HepG2 (cell line): ENCODE data around the gene WFDC9. TPM values are rescaled to one million over a fixed set of nuclear protein-coding genes. Genes with fewer than 3 reads are reported as not detected.

Experiments used
- ATAC-seq: fragments of 200-7000 bp; cut with Tn5 transposase; 3 replicates; pipeline ENCODE4 v1.9.1; 2020; ENCODE audit warnings: mild to moderate bottlenecking, moderate library complexity
- BruUV-seq: library from RNA; stranded (reverse); fragments of 400-500 nt; replicated peaks from 2 replicates; lab custom pipeline; 2021; lab: Mats Ljungman, UMichigan
- CTCF ChIA-PET: fragments of 300-600 bp; formaldehyde crosslinking; extraction: SDS; loops from one replicate; lab custom pipeline; 2021; ENCODE audit warnings: low total read pairs, inconsistent platforms, low intra/inter-chr PET ratio; lab: Yijun Ruan, JAX
- POLR2A ChIA-PET: fragments of 350-600 bp; sonication (Branson Sonifier 250); formaldehyde crosslinking; loops from one replicate; lab custom pipeline; 2020; ENCODE audit warnings: antibody characterized with exemption, inconsistent platforms; lab: Yijun Ruan, JAX
- DNase-seq: peaks from one replicate; pipeline ENCODE4 v3.0.0-alpha.2; 2015; ENCODE audit warnings: low spot score
- FAIRE-seq: peaks from 3 replicates; lab custom pipeline; 2011; peaks lifted over from hg19 to GRCh38; lab: Jason Lieb, UNC
- H2AFZ ChIP-seq: one replicate; pipeline ENCODE4 v1.6.1; 2011; ENCODE audit warnings: low read length, inconsistent platforms
- H3K27ac ChIP-seq: fragments of 300-600 bp; 3 replicates; pipeline ENCODE4 v1.8.0; 2011; ENCODE audit warnings: mixed run types, mild to moderate bottlenecking, mixed read lengths, low read length, inconsistent platforms; ENCODE audit not compliant: insufficient read depth; ENCODE audit errors: extremely low read length
- H3K27me3 ChIP-seq, 2 experiments: fragments of 200-600 bp in 1 of 2; 2 replicates in 1 of 2; 3 replicates in 1 of 2; pipeline versions ENCODE4 v1.6.0 to v1.8.0; 2011; ENCODE audit warnings: low read length in 2 of 2, mild to moderate bottlenecking in 2 of 2, moderate library complexity in 2 of 2, inconsistent platforms in 1 of 2; ENCODE audit not compliant: insufficient read depth in 2 of 2, control insufficient read depth in 1 of 2
- H3K36me3 ChIP-seq, 2 experiments: fragments of 200-600 bp in 1 of 2; replicated peaks in 1 of 2; 2 replicates in 1 of 2; 3 replicates in 1 of 2; pipeline versions ENCODE4 v1.5.1 to v1.8.0; 2011; ENCODE audit warnings: low read length in 2 of 2, inconsistent platforms in 1 of 2; ENCODE audit not compliant: insufficient read depth in 2 of 2, control insufficient read depth in 1 of 2
- H3K4me1 ChIP-seq: 2 replicates; pipeline ENCODE4 v1.5.1; 2012; ENCODE audit warnings: low read length, inconsistent platforms; ENCODE audit not compliant: insufficient read depth
- H3K4me2 ChIP-seq: 2 replicates; pipeline ENCODE4 v1.6.0; 2011; ENCODE audit warnings: low read depth, low read length, inconsistent platforms
- H3K4me3 ChIP-seq, 3 experiments: fragments of 200-600 bp in 1 of 3; sonication (generic), shearing (Covaris generic) in 1 of 3; replicated peaks in 1 of 3; 2 replicates each; pipeline ENCODE4 v1.5.1; 2011 to 2016; ENCODE audit warnings: low read length in 3 of 3, inconsistent platforms in 2 of 3, low read depth in 2 of 3, mild to moderate bottlenecking in 2 of 3, control low read depth in 1 of 3, mixed read lengths in 1 of 3; ENCODE audit not compliant: insufficient read depth in 1 of 3
- H3K79me2 ChIP-seq: one replicate; pipeline ENCODE4 v1.6.1; 2011; ENCODE audit warnings: low read length, inconsistent platforms; ENCODE audit not compliant: insufficient read depth
- H3K9ac ChIP-seq: 2 replicates; pipeline ENCODE4 v1.6.0; 2011; ENCODE audit warnings: mild to moderate bottlenecking, low read depth, low read length, inconsistent platforms; ENCODE audit not compliant: insufficient read depth
- H3K9me3 ChIP-seq: 2 replicates; pipeline ENCODE4 v1.5.1; 2012; ENCODE audit warnings: mild to moderate bottlenecking, low read length
- H4K20me1 ChIP-seq: 2 replicates; pipeline ENCODE4 v1.6.0; 2011; ENCODE audit warnings: inconsistent platforms, mild to moderate bottlenecking, low read length, moderate library complexity; ENCODE audit not compliant: insufficient read depth
- ARID5B ChIP-seq: IDR thresholded peaks from 2 replicates; pipeline ENCODE4 v1.4.0; 2020; ENCODE audit warnings: mild to moderate bottlenecking, missing genetic modification reagents
- CAMTA2 ChIP-seq: sonication (generic); formaldehyde crosslinking; IDR thresholded peaks from 2 replicates; pipeline ENCODE4 v1.4.0; 2020; ENCODE audit warnings: mild to moderate bottlenecking, missing genetic modification reagents, borderline replicate concordance
- DNMT3B ChIP-seq: conservative IDR thresholded peaks from 2 replicates; pipeline ENCODE4 v1.6.1; 2016; ENCODE audit warnings: missing biosample characterization, control low read depth
- IRF9 ChIP-seq: sonication (generic); formaldehyde crosslinking; IDR thresholded peaks from 2 replicates; pipeline ENCODE4 v1.8.0; 2022; ENCODE audit warnings: missing genetic modification reagents, mild to moderate bottlenecking, borderline replicate concordance
- MZF1 ChIP-seq: sonication (generic); formaldehyde crosslinking; IDR thresholded peaks from 2 replicates; pipeline ENCODE4 v1.8.1; 2023; ENCODE audit warnings: mild to moderate bottlenecking, missing genetic modification reagents, borderline replicate concordance
- NR1H2 ChIP-seq: sonication (generic); formaldehyde crosslinking; IDR thresholded peaks from 2 replicates; pipeline ENCODE4 v1.8.1; 2022; ENCODE audit warnings: low read depth, missing genetic modification reagents, borderline replicate concordance
- RFX1 ChIP-seq: fragments of 450-650 bp; IDR thresholded peaks from 2 replicates; pipeline ENCODE4 v1.6.1; 2017
- SP4 ChIP-seq: sonication (generic); formaldehyde crosslinking; IDR thresholded peaks from 2 replicates; pipeline ENCODE4 v1.8.1; 2023; ENCODE audit warnings: mild to moderate bottlenecking, missing genetic modification reagents
- ZNF224 ChIP-seq: sonication (generic); formaldehyde crosslinking; IDR thresholded peaks from 2 replicates; pipeline ENCODE4 v1.5.0; 2020; ENCODE audit warnings: mild to moderate bottlenecking, missing genetic modification reagents
- ZNF468 ChIP-seq: sonication (generic); formaldehyde crosslinking; IDR thresholded peaks from 2 replicates; pipeline ENCODE4 v1.8.0; 2022; ENCODE audit warnings: mild to moderate bottlenecking, moderate library complexity, missing genetic modification reagents
- ZNF549 ChIP-seq: sonication (generic); formaldehyde crosslinking; IDR thresholded peaks from 2 replicates; pipeline ENCODE4 v1.5.0; 2020; ENCODE audit warnings: missing genetic modification reagents
- ZNF607 ChIP-seq: sonication (generic); formaldehyde crosslinking; IDR thresholded peaks from 2 replicates; pipeline ENCODE4 v1.5.1; 2020; ENCODE audit warnings: missing genetic modification reagents, mild to moderate bottlenecking, borderline replicate concordance
- ZNF644 ChIP-seq: IDR thresholded peaks from 2 replicates; pipeline ENCODE4 v1.6.1; 2016; ENCODE audit warnings: low read depth
- WGBS: methylation state at CpG from one replicate; pipeline ENCODE4 v1.1.6; 2017; ENCODE audit warnings: low lambda C conversion rate; 5-methylcytosine and 5-hydroxymethylcytosine counted together
- in situ Hi-C: cut with HindIII; loops from 2 replicates; pipeline ENCODE4 v1.10.0; 2017; ENCODE audit warnings: low pct_unique_long_range_greater_than_20kb; ENCODE audit not compliant: extremely low pct_ligation_motif_present
- intact Hi-C: fragments of 100-400 bp; cut with micrococcal nuclease; formaldehyde crosslinking; loops from one replicate; pipeline ENCODE4 v1.10.0; 2022; ENCODE audit not compliant: unreplicated experiment
- polyA plus RNA-seq, 8 experiments: library from polyadenylated mRNA; depleted of rRNA in 3 of 8; stranded (reverse) in 7 of 8; unstranded in 1 of 8; fragments of >200 nt; fragmentation: Illumina TruSeq in 4 of 8; extraction: Trizol in 4 of 8; gene quantifications; 2 replicates each; pipeline versions ENCODE4 v1.2.1 to v1.2.3, GENCODE V29; 2011 to 2016; ENCODE audit warnings: low read depth in 4 of 8, missing spikeins in 1 of 8, mixed read lengths in 1 of 8; ENCODE audit not compliant: insufficient read depth in 1 of 8
- total RNA-seq, 5 experiments: library from RNA; depleted of rRNA; stranded (reverse); fragments of >200 nt; fragmentation: Illumina TruSeq; extraction: Trizol; gene quantifications; 2 replicates each; pipeline ENCODE4 v1.2.3, GENCODE V29; 2016; ENCODE audit warnings: low read depth in 1 of 5
- TF ChIP-seq, protein P1 (sequence below): sonication (generic); formaldehyde crosslinking; IDR thresholded peaks from 2 replicates; pipeline ENCODE4 v1.4.0; 2020; ENCODE audit warnings: missing genetic modification reagents
- TF ChIP-seq, protein P2 (sequence below): IDR thresholded peaks from 2 replicates; pipeline ENCODE4 v1.6.1; 2012; ENCODE audit warnings: inconsistent platforms
- TF ChIP-seq, protein P3 (sequence below): sonication (generic); formaldehyde crosslinking; IDR thresholded peaks from 2 replicates; pipeline ENCODE4 v1.5.0; 2020; ENCODE audit warnings: mild to moderate bottlenecking, missing genetic modification reagents
- TF ChIP-seq, protein P4 (sequence below): sonication (generic); formaldehyde crosslinking; IDR thresholded peaks from 2 replicates; pipeline ENCODE4 v1.4.0; 2020; ENCODE audit warnings: missing genetic modification reagents, mild to moderate bottlenecking, borderline replicate concordance

WFDC9 gene
- total and polyA plus RNA-seq, 2 of the 13 experiments (the other 11 are each of a cell fraction or from before 2014, with no cell fraction given), result not detected

DNA sequence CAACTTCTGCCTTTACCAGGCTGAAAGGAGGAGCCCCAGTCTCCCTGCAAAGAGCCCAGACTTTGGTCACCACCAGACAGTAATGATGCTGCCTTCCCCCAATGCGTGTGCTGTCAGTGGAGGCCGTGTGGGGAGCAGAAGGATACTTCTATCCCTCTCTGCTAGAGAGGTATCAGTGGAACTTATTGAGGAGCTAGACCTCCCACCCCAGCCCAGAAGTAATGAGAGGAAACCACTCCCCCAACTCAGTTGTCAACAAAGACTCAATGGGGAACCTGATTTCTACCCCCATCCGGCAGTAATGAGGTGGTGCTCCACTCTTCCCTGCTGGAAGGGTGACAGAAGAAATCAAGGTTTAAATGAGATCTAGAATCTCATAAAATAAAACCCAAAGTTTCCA is 47.6 kb downstream of the WFDC9 start:
- Histone ChIP-seq H3K79me2 (no peaks in the 10 kb centered on the region), H3K36me3 (no peaks in the 10 kb centered on the region), H3K4me1 (no peaks in the 10 kb centered on the region), H4K20me1 (no peaks in the 10 kb centered on the region), H3K9ac (no peak overlapping the region), H2AFZ (no peak overlapping the region), H3K27me3 (peaks cover 3 to 24% of the 10 kb centered on the region in 2 experiments; a peak in 3 of 5 replicates), H3K4me3 (no peak overlapping the region), H3K9me3 (no peaks in the 10 kb centered on the region), H3K27ac (no peak overlapping the region), H3K4me2 (no peak overlapping the region)
- intact Hi-C loops (no loop called here), in situ Hi-C loops (no loop called here)
- WGBS, result 6% methylated on average over 3 of the region's 3 CpGs
- no peak for ATAC-seq
- no peak for DNase-seq
- no TSS peak for BruUV-seq
- POLR2A ChIA-PET, result no interaction called here
- no peak for FAIRE-seq
- CTCF ChIA-PET, result no interaction called here
- TF ChIP-seq CAMTA2 (CRISPR knock-in tag) (no peak), ZNF549 (CRISPR knock-in tag) (no peak), ZNF468 (no peak), ARID5B (CRISPR knock-in tag) (no peak), ZNF644 (no peak), DNMT3B (CRISPR knock-in tag) (no peak), RFX1 (no peak), ZNF607 (CRISPR knock-in tag) (no peak), SP4 (CRISPR knock-in tag) (no peak), NR1H2 (CRISPR knock-in tag) (no peak), IRF9 (CRISPR knock-in tag) (no peak), MZF1 (CRISPR knock-in tag) (no peak), ZNF224 (CRISPR knock-in tag) (no peak)
- TF ChIP-seq, protein P1, sequence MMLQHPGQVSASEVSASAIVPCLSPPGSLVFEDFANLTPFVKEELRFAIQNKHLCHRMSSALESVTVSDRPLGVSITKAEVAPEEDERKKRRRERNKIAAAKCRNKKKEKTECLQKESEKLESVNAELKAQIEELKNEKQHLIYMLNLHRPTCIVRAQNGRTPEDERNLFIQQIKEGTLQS (CRISPR knock-in tag), result no peak
- TF ChIP-seq, protein P2, sequence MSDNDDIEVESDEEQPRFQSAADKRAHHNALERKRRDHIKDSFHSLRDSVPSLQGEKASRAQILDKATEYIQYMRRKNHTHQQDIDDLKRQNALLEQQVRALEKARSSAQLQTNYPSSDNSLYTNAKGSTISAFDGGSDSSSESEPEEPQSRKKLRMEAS, result no peak
- TF ChIP-seq, protein P3, sequence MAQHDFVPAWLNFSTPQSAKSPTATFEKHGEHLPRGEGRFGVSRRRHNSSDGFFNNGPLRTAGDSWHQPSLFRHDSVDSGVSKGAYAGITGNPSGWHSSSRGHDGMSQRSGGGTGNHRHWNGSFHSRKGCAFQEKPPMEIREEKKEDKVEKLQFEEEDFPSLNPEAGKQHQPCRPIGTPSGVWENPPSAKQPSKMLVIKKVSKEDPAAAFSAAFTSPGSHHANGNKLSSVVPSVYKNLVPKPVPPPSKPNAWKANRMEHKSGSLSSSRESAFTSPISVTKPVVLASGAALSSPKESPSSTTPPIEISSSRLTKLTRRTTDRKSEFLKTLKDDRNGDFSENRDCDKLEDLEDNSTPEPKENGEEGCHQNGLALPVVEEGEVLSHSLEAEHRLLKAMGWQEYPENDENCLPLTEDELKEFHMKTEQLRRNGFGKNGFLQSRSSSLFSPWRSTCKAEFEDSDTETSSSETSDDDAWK (CRISPR knock-in tag), result no peak
- TF ChIP-seq, protein P4, sequence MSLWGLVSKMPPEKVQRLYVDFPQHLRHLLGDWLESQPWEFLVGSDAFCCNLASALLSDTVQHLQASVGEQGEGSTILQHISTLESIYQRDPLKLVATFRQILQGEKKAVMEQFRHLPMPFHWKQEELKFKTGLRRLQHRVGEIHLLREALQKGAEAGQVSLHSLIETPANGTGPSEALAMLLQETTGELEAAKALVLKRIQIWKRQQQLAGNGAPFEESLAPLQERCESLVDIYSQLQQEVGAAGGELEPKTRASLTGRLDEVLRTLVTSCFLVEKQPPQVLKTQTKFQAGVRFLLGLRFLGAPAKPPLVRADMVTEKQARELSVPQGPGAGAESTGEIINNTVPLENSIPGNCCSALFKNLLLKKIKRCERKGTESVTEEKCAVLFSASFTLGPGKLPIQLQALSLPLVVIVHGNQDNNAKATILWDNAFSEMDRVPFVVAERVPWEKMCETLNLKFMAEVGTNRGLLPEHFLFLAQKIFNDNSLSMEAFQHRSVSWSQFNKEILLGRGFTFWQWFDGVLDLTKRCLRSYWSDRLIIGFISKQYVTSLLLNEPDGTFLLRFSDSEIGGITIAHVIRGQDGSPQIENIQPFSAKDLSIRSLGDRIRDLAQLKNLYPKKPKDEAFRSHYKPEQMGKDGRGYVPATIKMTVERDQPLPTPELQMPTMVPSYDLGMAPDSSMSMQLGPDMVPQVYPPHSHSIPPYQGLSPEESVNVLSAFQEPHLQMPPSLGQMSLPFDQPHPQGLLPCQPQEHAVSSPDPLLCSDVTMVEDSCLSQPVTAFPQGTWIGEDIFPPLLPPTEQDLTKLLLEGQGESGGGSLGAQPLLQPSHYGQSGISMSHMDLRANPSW, result no peak
